ENCODE results near the gene HLA-DPB1.

HLA-DPB1 gene

DNA sequence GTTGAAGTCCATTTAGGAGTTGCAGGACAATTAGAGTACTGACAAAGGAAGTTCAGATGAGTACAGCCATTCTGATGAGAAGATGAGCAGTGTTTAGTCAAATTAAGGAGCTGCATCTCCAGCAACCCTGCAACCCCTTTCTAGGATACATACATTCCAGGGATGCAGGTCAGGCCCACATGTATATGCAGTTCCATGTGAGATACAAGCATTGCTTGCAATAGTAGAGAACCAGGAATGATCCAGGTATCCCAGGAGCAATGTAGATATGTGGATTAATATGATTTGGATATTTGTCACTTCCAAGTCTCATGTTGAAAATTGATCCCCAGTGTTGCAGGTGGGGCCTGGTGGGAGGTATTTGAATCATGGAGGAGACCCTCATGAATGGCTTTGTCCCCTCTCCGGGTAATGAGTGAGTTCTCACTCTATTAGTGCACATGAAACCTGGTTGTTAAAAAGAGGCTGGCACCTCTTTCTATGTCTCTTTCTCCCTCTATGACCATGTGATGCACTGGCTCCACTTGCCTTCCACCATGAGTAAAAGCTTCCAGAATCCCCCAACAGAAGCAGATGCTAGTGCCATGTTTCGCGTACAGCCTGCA is 8.8 kb upstream of the HLA-DPB1 start:
- Histone ChIP-seq H3K36me3 (no peaks in the 10 kb centered on the region), H3K27me3 (ENCODE audit: insufficient read depth, low read depth, severe bottlenecking) (no peaks in the 10 kb centered on the region), H3K9me3 (ENCODE audit: severe bottlenecking) (no peaks in the 10 kb centered on the region), H3K27ac (no peak overlapping the region), H3K4me3 (ENCODE audit: low read depth, low read length) (no peak overlapping the region)
- TF ChIP-seq, protein P1, sequence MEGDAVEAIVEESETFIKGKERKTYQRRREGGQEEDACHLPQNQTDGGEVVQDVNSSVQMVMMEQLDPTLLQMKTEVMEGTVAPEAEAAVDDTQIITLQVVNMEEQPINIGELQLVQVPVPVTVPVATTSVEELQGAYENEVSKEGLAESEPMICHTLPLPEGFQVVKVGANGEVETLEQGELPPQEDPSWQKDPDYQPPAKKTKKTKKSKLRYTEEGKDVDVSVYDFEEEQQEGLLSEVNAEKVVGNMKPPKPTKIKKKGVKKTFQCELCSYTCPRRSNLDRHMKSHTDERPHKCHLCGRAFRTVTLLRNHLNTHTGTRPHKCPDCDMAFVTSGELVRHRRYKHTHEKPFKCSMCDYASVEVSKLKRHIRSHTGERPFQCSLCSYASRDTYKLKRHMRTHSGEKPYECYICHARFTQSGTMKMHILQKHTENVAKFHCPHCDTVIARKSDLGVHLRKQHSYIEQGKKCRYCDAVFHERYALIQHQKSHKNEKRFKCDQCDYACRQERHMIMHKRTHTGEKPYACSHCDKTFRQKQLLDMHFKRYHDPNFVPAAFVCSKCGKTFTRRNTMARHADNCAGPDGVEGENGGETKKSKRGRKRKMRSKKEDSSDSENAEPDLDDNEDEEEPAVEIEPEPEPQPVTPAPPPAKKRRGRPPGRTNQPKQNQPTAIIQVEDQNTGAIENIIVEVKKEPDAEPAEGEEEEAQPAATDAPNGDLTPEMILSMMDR (IDR thresholded peaks at IDR 0.05; ENCODE audit: low read depth, low read length), result no peak
- DNase-seq, result no peak

DNA sequence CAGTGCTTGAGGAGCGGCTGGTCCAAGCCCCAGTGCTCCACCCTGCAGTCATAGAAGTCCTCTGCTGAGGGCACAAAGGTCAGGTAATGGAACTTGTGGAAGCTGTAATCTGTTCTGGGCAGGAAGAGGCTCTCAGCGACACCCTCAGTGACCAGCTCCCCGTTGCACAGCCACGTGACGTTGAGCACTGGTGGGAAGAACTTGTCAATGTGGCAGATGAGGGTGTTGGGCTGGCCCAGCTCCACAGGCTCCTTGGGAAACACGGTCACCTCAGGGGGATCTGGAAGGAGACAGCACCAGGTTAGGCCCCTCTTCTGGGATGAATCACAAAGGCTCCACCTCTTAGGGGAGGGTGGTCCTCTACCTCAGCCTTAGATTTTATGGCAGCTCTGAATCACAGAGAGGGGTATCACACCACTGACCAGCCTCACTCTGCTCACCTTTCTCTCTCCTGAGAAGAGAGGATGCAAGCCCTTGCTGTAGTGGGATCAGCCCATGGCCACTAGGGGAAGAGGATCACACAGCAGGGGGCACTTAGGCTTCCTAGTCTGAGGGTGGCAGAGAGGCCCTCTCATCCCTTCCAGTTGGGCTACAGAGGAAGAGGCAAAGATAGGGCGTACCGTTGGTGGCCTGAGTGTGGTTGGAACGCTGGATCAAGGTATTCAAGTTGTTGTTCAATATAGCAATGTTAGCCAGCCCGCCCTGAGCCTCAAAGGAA is 6.6 kb upstream of the HLA-DPB1 start:
- Histone ChIP-seq H3K4me3 (ENCODE audit: low read depth, low read length) (no peak overlapping the region), H3K9me3 (ENCODE audit: severe bottlenecking) (no peaks in the 10 kb centered on the region), H3K36me3 (no peaks in the 10 kb centered on the region), H3K27me3 (ENCODE audit: insufficient read depth, low read depth, severe bottlenecking) (no peaks in the 10 kb centered on the region), H3K27ac (no peak overlapping the region)
- TF ChIP-seq, protein P1 (IDR thresholded peaks at IDR 0.05; ENCODE audit: low read depth, low read length), result peak; percentile 52
- no peak for DNase-seq

DNA sequence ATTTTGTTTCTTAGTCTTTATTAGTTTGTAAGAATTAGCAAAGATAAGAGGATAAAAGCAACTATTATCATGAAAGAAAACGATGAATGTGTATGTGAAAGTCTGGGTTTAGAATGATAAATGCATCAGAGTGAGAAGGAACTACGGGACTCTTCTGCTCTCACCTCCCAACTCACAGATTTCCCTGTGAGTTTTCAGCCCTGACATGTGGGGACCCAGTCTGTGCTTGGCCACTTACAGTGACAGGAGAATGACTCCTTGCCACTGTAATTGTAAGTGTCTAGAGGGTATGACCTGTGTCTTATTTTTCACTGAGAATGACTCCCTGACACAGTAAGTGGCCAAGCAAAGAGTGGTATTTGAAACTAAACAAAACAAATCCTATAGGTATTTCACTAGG is 4.9 kb upstream of the HLA-DPB1 start:
- no peaks in the 10 kb centered on the region for H3K9me3 ChIP-seq (ENCODE audit: severe bottlenecking)

GRCh38 chr6:33071569-33071968 is 4.2 kb upstream of the HLA-DPB1 start:
- TF ChIP-seq, protein P1 (IDR thresholded peaks at IDR 0.05; ENCODE audit: low read depth, low read length), result no peak

More for the DNA sequence above, 4.9 kb upstream of the HLA-DPB1 start:
- DNase-seq, result no peak
- TF ChIP-seq, protein P1 (IDR thresholded peaks at IDR 0.05; ENCODE audit: low read depth, low read length), result no peak
- no peaks in the 10 kb centered on the region for H3K36me3 ChIP-seq
- no peak overlapping the region for H3K4me3 ChIP-seq (ENCODE audit: low read depth, low read length)
- H3K27ac ChIP-seq, result no peak overlapping the region
- H3K27me3 ChIP-seq (ENCODE audit: insufficient read depth, low read depth, severe bottlenecking), result no peaks in the 10 kb centered on the region

GRCh38 chr6:33072508-33073100 is 3.2 kb upstream of the HLA-DPB1 start:
- Histone ChIP-seq H3K27me3 (ENCODE audit: insufficient read depth, low read depth, severe bottlenecking) (no peaks in the 10 kb centered on the region), H3K9me3 (ENCODE audit: severe bottlenecking) (no peaks in the 10 kb centered on the region), H3K27ac (no peak overlapping the region), H3K4me3 (ENCODE audit: low read depth, low read length) (no peak overlapping the region), H3K36me3 (no peaks in the 10 kb centered on the region)
- TF ChIP-seq, protein P1 (IDR thresholded peaks at IDR 0.05; ENCODE audit: low read depth, low read length), result no peak
- DNase-seq, result no peak

More at GRCh38 chr6:33071569-33071968, 4.2 kb upstream of the HLA-DPB1 start:
- H3K36me3 ChIP-seq, result no peaks in the 10 kb centered on the region
- no peak for DNase-seq
- H3K4me3 ChIP-seq (ENCODE audit: low read depth, low read length), result no peak overlapping the region
- H3K9me3 ChIP-seq (ENCODE audit: severe bottlenecking), result no peaks in the 10 kb centered on the region
- H3K27me3 ChIP-seq (ENCODE audit: insufficient read depth, low read depth, severe bottlenecking), result no peaks in the 10 kb centered on the region
- H3K27ac ChIP-seq, result no peak overlapping the region

Data from WERI-Rb-1 (cell line).